Lung microvascular endothelial cell (primary cell): ENCODE measurements around the gene TMEM273. TPM values are rescaled to one million over a fixed set of nuclear protein-coding genes. Genes with fewer than 3 reads are reported as not detected.

ENCODE experiments used
- DNase-seq, 2 donors: peaks; one replicate each; pipeline versions ENCODE4 v3.0.0 to v3.0.0-alpha.2; 2010; ENCODE audit warnings: low read depth in 2 of 2
- total RNA-seq: library from RNA; depleted of rRNA; stranded (reverse); fragments of >200 nt; gene quantifications from 2 replicates; pipeline ENCODE4 v1.2.1, GENCODE V29; 2014

TMEM273 gene
- total RNA-seq, 1 donor from 2014 or later = 4.8 TPM

- no peak for DNase-seq
Measured at GRCh38 chr10:49116509-49117375, 71.4 kb downstream of the TMEM273 start.

GRCh38 chr10:49115796-49116508 lies 72.2 kb downstream of the TMEM273 start:
- DNase-seq = no peak

- DNase-seq = peak in 1 of 2 donors; percentile 43
Measured at GRCh38 chr10:49115015-49115795, 73.0 kb downstream of the TMEM273 start, which contains the start of gene VSTM4. TSS of gene VSTM4 (minus strand) at chr10:49115522. CDS start at chr10:49115485, 37 bp downstream.

- no peak for DNase-seq
Measured at GRCh38 chr10:49114718-49115014, 73.5 kb downstream of the TMEM273 start.

- DNase-seq = no peak
Measured at GRCh38 chr10:49113741-49114141, 74.5 kb downstream of the TMEM273 start.

GRCh38 chr10:49112851-49113250 lies 75.3 kb downstream of the TMEM273 start:
- DNase-seq = no peak

GRCh38 chr10:49112098-49112497 lies 76.1 kb downstream of the TMEM273 start:
- DNase-seq = no peak

GRCh38 chr10:49111320-49111698 lies 76.9 kb downstream of the TMEM273 start:
- no peak for DNase-seq

- DNase-seq = no peak
Measured at GRCh38 chr10:49110684-49111319, 77.4 kb downstream of the TMEM273 start.

- DNase-seq = no peak
Measured at GRCh38 chr10:49109669-49110340, 78.4 kb downstream of the TMEM273 start.

- DNase-seq = no peak
Measured at GRCh38 chr10:49108656-49109055, 79.5 kb downstream of the TMEM273 start.

GRCh38 chr10:49107887-49108267 lies 80.3 kb downstream of the TMEM273 start:
- DNase-seq = no peak

- no peak for DNase-seq
Measured at GRCh38 chr10:49107111-49107886, 80.9 kb downstream of the TMEM273 start.

GRCh38 chr10:49106451-49106850 lies 81.7 kb downstream of the TMEM273 start:
- no peak for DNase-seq

GRCh38 chr10:49105076-49105475 lies 83.1 kb downstream of the TMEM273 start:
- no peak for DNase-seq

Other genes starting within 250 kb of the TMEM273 start
- not detected in 2 replicates for gene LRRC18, start 248.6 kb downstream of the TMEM273 start, total RNA-seq
- gene VSTM4, start 72.9 kb downstream of the TMEM273 start, total RNA-seq = 0.22 and 1.6 TPM in 2 replicates
- not detected in 2 replicates for gene FAM170B, start 54.4 kb downstream of the TMEM273 start, total RNA-seq
- not detected in 2 replicates for gene C10orf71, start 110.8 kb upstream of the TMEM273 start, total RNA-seq
- not detected in 2 replicates for gene DRGX, start 207.7 kb upstream of the TMEM273 start, total RNA-seq